ENCODE results near the gene GCN1.
A peak's percentile ranks its signal among the peaks of the same experiment; 100 is the strongest.

GCN1 gene

DNA sequence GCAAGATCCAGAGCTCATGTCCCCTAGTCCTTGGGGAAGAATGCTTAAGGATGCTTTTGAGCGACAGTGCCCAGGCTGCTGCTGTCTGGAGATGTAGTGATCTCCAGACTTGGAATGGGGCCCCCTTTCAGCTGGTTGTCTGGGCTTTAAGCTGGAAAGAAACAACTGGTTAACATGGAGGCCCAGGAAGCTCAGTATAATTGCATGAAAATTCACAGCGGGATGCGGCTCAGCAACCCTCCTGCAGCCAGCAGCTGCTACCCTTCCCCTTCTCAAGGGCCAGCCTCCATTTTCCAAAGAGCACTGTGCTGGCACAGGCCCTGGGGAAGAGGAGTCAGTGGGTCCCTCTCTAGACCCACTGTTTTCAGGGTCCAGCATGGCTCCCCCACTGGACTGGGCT, 104.3 kb downstream of the GCN1 start:
- DNase-seq, result no peak

DNA sequence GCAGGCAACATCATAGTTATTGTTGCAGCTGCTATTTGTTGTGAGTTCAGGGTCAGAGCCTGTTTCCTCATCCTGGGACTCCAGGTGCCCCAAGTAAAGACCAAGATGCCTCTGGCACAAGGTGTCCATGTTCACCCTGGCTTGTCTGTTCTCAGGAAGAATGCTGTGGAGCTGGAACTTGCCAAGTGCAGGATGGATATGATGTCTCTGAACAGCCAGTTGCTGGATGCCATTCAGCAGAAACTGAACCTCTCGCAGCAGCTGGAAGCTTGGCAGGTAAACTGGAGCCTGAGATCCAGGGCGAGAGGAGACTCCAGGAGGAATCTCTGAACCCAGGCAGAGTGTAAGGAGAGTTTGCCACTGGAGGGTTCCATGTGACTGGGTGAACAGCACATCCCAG, 104.7 kb downstream of the GCN1 start:
- no peak for DNase-seq

DNA sequence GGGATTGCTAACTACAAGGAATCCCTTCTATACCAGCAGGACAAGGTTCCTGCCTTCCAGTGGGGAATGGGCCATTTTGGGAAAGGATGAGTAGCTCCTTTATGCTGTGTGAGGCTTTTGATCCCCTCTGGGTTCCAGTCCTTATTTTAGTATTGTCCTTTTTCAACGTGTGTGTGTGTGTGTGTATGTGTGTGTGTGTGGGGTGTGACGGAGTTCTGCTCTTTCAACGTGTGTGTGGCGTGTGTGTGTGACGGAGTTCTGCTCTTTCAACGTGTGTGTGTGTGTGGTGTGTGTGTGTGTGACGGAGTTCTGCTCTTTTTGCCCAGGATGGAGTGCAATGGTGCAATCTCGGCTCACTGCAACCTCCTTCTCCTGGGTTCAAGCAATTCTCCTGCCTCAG, 105.4 kb downstream of the GCN1 start:
- no peak for DNase-seq

DNA sequence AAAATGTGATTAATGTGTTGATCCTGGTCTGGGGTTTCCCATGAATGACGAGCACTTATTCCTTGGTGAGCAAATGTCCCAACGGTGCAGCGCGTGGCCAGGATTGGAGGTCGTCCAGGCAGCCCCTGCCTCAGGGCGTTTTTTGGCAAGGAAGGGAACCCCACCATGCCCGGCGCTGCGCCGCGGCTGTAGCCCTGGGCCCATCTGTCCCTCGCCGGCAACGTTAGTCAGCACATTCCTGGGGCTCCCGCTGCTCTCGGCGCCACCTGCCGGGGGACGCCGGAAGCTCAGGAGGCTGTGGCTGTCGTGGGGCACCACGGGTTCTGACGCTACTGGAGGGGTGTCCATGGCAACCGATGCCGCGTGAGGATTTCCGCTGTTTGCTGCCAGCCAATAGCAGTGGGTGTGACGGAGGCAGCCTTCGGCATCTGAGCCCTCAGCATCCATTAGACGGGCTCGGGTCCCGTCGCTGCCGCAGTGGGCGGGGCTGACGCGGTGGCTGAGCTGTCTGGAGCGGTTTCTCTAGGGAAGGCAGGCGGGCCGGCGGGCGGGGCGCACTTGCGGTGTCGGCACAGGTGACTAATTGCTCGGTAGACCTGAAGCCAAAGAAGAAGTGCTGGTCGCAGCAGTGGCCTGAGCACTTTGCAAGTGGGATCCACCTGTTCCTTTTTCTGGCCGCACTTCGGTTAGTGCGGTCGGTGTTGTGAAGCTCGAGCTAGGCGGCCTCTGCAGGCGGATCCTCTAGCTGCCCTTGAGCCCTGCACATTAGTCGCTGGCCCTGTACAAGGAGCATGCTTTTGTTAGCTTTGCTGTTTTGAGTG, 107.5 kb downstream of the GCN1 start:
- peak; percentile 99 for DNase-seq

DNA sequence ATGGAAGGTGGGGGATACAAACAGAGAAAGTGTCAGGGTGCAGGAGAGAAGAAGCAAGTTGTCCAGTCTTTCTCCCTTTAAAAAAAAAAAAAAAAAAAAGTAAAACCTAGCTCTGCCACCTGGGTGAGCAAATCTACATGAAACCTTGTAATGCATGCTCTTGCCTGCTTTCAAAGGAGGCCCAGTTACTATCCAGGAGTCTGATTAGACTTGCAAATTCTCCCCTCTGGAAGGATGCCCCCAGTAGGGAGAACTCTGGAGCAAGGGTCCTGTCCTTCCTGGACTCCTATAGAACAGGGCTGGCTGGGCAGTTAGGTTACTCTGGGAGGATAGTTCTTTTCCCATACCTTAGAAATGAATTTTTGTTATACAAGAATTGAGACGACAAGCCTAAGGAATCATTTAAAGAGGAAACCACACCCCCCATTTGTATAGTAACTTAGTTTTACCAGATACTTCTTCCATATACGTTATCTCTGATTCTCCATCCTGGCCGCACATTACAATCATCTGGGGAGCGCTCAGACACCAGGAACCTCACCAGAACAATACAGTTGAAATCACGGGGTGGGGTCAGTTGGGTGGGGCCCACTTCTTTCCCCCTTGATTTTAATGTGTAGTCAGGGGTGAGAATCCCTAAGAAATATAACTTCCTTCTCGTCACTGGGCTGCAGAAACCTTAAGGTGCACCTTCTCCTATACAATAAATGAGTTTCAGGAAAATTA, 108.4 kb downstream of the GCN1 start:
- DNase-seq, result no peak

DNA sequence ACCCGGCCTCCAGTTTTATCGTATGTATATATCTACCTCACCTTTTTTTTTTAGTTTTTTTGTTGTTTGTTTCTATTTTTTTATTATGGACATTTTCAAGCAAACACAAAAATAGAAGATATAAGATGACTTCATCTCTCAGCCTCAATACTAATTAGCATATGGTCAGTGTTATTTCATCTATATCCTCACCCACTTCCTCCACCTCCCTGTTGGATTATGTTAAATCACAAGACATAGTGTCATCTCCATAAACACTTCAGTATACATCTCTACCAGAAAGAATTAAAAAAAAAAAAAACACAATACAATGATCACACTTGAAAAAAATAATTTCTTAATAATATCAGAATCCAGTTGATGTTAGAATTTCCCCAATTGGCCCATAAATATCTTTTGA, 112.9 kb downstream of the GCN1 start:
- DNase-seq, result no peak

DNA sequence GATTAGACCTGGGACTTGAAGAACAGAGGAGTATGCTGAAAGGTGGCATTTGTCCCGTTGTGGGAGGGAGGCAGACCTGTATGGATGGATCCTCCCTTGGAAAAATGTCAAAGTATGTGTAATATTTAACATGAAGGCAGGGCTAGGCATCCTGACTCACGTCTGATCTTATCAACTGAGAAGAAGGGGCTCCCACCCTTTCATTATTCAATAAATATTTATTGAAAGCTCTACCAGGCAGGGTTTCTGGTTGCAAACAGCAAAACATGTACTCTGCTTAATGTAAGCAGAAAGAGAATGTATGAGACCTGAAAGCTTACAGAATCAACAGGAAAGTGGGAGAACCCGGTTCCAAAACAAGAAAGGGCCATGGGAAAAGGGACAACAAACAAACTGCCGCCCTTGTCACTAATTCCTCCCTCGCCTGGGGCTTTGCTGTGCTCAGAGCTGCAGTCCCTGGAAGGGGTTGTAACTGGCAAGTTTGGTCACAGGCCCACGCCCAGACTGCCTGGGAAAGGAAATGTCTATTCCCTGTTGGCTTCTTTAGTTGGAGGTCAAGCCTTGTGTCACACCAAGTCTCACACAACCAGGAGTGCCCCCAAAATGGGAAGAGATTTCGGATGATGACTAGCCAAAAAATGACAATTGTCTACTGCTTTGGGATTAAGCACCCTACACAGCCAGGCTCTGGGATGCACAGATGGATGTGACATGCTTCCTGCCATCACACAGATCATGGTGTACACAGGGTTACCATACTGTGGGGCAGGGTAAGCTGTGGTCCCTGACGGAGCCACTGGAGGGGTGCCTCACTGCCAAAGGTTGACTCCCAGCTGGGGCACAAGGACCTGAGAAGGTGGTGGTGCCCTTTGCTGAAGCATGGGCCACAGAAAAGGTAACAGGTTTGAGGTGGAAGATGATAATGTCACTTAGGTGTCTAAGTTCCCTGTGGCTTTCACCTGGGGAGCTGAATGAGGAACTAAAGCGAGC, 114.8 kb downstream of the GCN1 start:
- DNase-seq, result peak; percentile 17

DNA sequence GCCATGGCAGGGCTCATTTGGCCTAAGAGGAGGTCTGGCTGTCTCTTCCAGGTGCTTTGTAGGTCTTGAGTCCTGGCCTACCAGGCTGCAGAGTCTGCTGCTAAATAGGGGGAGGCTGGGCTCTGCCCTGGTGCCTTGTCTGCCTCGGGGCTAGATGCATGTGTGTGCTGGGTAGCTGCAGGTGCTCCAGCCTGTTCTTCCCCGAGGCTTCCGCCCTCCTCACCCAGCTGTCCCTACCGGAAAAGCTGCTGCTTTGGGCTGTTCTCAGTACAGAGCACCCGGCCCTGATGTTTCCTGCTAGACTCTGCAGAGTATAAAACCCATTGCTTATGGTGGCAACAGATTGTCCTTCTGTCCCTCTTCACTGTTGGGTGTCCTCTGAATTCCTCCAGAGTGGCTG, 115.6 kb downstream of the GCN1 start:
- peak; percentile 23 for DNase-seq

DNA sequence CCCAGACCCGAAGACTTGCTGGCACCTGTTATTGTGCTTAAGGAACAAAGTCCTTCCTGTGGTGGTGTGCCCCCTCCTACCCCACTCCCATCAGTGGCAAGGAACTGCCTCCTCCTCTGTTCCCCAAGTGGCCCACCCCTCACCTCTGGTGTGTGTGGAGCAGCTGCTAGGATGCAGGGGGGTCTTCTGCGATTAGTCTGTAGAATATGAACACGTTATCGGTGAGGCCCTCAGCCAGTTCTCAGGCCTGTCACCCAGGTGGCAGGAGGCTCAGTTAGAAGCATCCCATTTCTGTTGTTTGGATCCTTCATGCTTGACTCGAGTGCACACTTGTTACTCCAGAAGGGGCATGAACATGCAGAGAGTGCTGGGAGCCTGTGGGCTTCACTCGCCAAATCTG, 117.3 kb downstream of the GCN1 start:
- peak; percentile 13 for DNase-seq

Data from activated T-cell treated with anti-CD3 and anti-CD28 coated beads, Interleukin-2, amount 50 U/mL, for 1 hour (primary cell).